ENCODE results near the gene KRTAP13-2. TPM values are rescaled to one million over a fixed set of nuclear protein-coding genes. Genes with fewer than 3 reads are reported as not detected.

Gene KRTAP13-2
- polyA plus RNA-seq, 1 donor from 2014 or later: not detected

GRCh38 chr21:30351534-30351933, 20.5 kb downstream of the KRTAP13-2 start:
- H4K20me1 ChIP-seq (ENCODE audit: insufficient read depth): no peaks in the 10 kb centered on the region
- no peaks in the 10 kb centered on the region for H3K9me2 ChIP-seq (ENCODE audit: insufficient read depth, low read length)
- no peaks in the 10 kb centered on the region for H3K9me3 ChIP-seq (ENCODE audit: low read length)
- H3K27ac ChIP-seq (ENCODE audit: low read length): no peak overlapping the region
- no peak overlapping the region for H3K4me2 ChIP-seq (ENCODE audit: low read length)
- no peak overlapping the region for H3K4me3 ChIP-seq (ENCODE audit: low read length)
- no peaks in the 10 kb centered on the region for H3K36me3 ChIP-seq (ENCODE audit: insufficient read depth, low read length)
- H3K79me2 ChIP-seq (replicated peaks; ENCODE audit: insufficient read depth, low read length): no peaks in the 10 kb centered on the region
- no peak overlapping the region for H2AFZ ChIP-seq (ENCODE audit: low read depth, low read length)
- H3K27me3 ChIP-seq (ENCODE audit: insufficient read depth, low read depth, low read length): no peaks in the 10 kb centered on the region
- H3K9ac ChIP-seq (ENCODE audit: low read length): no peak overlapping the region
- no peaks in the 10 kb centered on the region for H3F3A ChIP-seq (ENCODE audit: insufficient read depth, low read length, poor library complexity, severe bottlenecking)
- TF ChIP-seq CTCF (IDR thresholded peaks at IDR 0.05; ENCODE audit: poor library complexity, severe bottlenecking): no peak

GRCh38 chr21:30349572-30349971, 22.5 kb downstream of the KRTAP13-2 start:
- Histone ChIP-seq H2AFZ (ENCODE audit: low read depth, low read length) (no peak overlapping the region), H3K79me2 (replicated peaks; ENCODE audit: insufficient read depth, low read length) (no peaks in the 10 kb centered on the region), H3K27me3 (ENCODE audit: insufficient read depth, low read depth, low read length) (no peaks in the 10 kb centered on the region), H3K9ac (ENCODE audit: low read length) (no peak overlapping the region), H3K9me3 (ENCODE audit: low read length) (no peaks in the 10 kb centered on the region), H3K4me3 (ENCODE audit: low read length) (no peak overlapping the region), H4K20me1 (ENCODE audit: insufficient read depth) (no peaks in the 10 kb centered on the region), H3K4me2 (ENCODE audit: low read length) (no peak overlapping the region), H3K27ac (ENCODE audit: low read length) (no peak overlapping the region), H3K36me3 (ENCODE audit: insufficient read depth, low read length) (no peaks in the 10 kb centered on the region), H3F3A (ENCODE audit: insufficient read depth, low read length, poor library complexity, severe bottlenecking) (no peaks in the 10 kb centered on the region), H3K9me2 (ENCODE audit: insufficient read depth, low read length) (no peaks in the 10 kb centered on the region)
- TF ChIP-seq RAD21 (conservative IDR thresholded peaks at IDR 0.05) (no peak), EZH2 (IDR thresholded peaks at IDR 0.05; ENCODE audit: borderline replicate concordance, insufficient read depth, low read length, poor library complexity, severe bottlenecking) (no peak)

- Histone ChIP-seq H3K79me2 (replicated peaks; ENCODE audit: insufficient read depth, low read length) (no peaks in the 10 kb centered on the region), H3K9me2 (ENCODE audit: insufficient read depth, low read length) (no peaks in the 10 kb centered on the region), H3K4me2 (ENCODE audit: low read length) (no peak within 1 kb of the TSS), H2AFZ (ENCODE audit: low read depth, low read length) (no peak within 1 kb of the TSS), H3F3A (ENCODE audit: insufficient read depth, low read length, poor library complexity, severe bottlenecking) (no peaks in the 10 kb centered on the region), H3K9me3 (ENCODE audit: low read length) (no peaks in the 10 kb centered on the region), H3K9ac (ENCODE audit: low read length) (no peak within 1 kb of the TSS), H3K36me3 (ENCODE audit: insufficient read depth, low read length) (no peaks in the 10 kb centered on the region), H3K4me3 (ENCODE audit: low read length) (no peak within 1 kb of the TSS), H4K20me1 (ENCODE audit: insufficient read depth) (no peaks in the 10 kb centered on the region), H3K27me3 (ENCODE audit: insufficient read depth, low read depth, low read length) (no peaks in the 10 kb centered on the region), H3K27ac (ENCODE audit: low read length) (no peak within 1 kb of the TSS)
- TF ChIP-seq SMC3 (conservative IDR thresholded peaks at IDR 0.05; ENCODE audit: poor library complexity): no peak
Observed at GRCh38 chr21:30348506-30348905, 23.6 kb downstream of the KRTAP13-2 start, which contains the start of gene KRTAP23-1. KRTAP23-1 (minus strand) TSS chr21:30348606; CDS start chr21:30348606, 0 bp downstream.

GRCh38 chr21:30345014-30345413, 27.1 kb downstream of the KRTAP13-2 start:
- Histone ChIP-seq H3K9me2 (ENCODE audit: insufficient read depth, low read length) (no peaks in the 10 kb centered on the region), H3K27me3 (ENCODE audit: insufficient read depth, low read depth, low read length) (no peaks in the 10 kb centered on the region), H3K27ac (ENCODE audit: low read length) (no peak overlapping the region), H3K79me2 (replicated peaks; ENCODE audit: insufficient read depth, low read length) (no peaks in the 10 kb centered on the region), H3K36me3 (ENCODE audit: insufficient read depth, low read length) (no peaks in the 10 kb centered on the region), H2AFZ (ENCODE audit: low read depth, low read length) (no peak overlapping the region), H3K9ac (ENCODE audit: low read length) (no peak overlapping the region), H3F3A (ENCODE audit: insufficient read depth, low read length, poor library complexity, severe bottlenecking) (no peaks in the 10 kb centered on the region), H3K4me3 (ENCODE audit: low read length) (no peak overlapping the region), H3K4me2 (ENCODE audit: low read length) (no peak overlapping the region), H3K9me3 (ENCODE audit: low read length) (no peaks in the 10 kb centered on the region), H4K20me1 (ENCODE audit: insufficient read depth) (no peaks in the 10 kb centered on the region)
- no peak for TF ChIP-seq TAF1 (IDR thresholded peaks at IDR 0.05; ENCODE audit: low read depth)
- TF ChIP-seq MXI1 (conservative IDR thresholded peaks at IDR 0.05; ENCODE audit: poor library complexity, severe bottlenecking): no peak
- TF ChIP-seq REST (IDR thresholded peaks at IDR 0.05; ENCODE audit: borderline replicate concordance): no peak
- no peak for TF ChIP-seq POLR2AphosphoS5 (IDR thresholded peaks at IDR 0.05)
